Measurements from ENCODE around the gene MMP23B. TPM values are rescaled to one million over a fixed set of nuclear protein-coding genes. Genes with fewer than 3 reads are reported as not detected.

The MMP23B gene
- total and polyA plus RNA-seq, 2 of the 8 experiments (the other 6 are each of a cell fraction or from before 2014, with no cell fraction given), result 9.2 to 14.6 TPM

DNA sequence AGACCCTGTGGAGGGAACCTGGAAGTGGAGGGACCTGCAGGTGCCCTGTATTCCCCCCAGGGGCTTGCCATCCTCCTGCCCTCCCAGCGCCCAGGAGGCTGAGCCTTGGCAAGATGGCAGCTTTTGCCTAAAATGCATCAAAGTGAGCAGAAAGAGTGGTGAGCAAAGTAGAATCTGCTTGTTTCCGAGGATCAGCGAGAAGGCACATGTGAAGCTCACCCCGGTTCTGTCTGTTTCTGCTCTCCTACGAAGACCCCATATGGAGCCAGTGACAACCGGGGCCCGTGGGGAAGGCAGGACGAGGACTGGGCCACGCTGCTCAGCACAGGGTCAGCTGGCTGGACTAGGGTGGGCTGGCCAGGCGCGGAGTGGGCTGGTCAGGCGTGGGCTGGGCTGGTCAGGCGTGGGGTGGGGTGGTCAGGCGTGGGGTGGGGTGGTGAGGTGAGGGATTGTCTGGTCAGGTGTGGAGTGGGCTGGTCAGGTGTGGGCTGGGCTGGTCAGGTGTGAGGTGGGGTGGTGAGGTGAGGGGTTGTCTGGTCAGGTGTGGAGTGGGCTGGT, 26.9 kb upstream of the MMP23B start (continued):
- TF ChIP-seq, protein P1, sequence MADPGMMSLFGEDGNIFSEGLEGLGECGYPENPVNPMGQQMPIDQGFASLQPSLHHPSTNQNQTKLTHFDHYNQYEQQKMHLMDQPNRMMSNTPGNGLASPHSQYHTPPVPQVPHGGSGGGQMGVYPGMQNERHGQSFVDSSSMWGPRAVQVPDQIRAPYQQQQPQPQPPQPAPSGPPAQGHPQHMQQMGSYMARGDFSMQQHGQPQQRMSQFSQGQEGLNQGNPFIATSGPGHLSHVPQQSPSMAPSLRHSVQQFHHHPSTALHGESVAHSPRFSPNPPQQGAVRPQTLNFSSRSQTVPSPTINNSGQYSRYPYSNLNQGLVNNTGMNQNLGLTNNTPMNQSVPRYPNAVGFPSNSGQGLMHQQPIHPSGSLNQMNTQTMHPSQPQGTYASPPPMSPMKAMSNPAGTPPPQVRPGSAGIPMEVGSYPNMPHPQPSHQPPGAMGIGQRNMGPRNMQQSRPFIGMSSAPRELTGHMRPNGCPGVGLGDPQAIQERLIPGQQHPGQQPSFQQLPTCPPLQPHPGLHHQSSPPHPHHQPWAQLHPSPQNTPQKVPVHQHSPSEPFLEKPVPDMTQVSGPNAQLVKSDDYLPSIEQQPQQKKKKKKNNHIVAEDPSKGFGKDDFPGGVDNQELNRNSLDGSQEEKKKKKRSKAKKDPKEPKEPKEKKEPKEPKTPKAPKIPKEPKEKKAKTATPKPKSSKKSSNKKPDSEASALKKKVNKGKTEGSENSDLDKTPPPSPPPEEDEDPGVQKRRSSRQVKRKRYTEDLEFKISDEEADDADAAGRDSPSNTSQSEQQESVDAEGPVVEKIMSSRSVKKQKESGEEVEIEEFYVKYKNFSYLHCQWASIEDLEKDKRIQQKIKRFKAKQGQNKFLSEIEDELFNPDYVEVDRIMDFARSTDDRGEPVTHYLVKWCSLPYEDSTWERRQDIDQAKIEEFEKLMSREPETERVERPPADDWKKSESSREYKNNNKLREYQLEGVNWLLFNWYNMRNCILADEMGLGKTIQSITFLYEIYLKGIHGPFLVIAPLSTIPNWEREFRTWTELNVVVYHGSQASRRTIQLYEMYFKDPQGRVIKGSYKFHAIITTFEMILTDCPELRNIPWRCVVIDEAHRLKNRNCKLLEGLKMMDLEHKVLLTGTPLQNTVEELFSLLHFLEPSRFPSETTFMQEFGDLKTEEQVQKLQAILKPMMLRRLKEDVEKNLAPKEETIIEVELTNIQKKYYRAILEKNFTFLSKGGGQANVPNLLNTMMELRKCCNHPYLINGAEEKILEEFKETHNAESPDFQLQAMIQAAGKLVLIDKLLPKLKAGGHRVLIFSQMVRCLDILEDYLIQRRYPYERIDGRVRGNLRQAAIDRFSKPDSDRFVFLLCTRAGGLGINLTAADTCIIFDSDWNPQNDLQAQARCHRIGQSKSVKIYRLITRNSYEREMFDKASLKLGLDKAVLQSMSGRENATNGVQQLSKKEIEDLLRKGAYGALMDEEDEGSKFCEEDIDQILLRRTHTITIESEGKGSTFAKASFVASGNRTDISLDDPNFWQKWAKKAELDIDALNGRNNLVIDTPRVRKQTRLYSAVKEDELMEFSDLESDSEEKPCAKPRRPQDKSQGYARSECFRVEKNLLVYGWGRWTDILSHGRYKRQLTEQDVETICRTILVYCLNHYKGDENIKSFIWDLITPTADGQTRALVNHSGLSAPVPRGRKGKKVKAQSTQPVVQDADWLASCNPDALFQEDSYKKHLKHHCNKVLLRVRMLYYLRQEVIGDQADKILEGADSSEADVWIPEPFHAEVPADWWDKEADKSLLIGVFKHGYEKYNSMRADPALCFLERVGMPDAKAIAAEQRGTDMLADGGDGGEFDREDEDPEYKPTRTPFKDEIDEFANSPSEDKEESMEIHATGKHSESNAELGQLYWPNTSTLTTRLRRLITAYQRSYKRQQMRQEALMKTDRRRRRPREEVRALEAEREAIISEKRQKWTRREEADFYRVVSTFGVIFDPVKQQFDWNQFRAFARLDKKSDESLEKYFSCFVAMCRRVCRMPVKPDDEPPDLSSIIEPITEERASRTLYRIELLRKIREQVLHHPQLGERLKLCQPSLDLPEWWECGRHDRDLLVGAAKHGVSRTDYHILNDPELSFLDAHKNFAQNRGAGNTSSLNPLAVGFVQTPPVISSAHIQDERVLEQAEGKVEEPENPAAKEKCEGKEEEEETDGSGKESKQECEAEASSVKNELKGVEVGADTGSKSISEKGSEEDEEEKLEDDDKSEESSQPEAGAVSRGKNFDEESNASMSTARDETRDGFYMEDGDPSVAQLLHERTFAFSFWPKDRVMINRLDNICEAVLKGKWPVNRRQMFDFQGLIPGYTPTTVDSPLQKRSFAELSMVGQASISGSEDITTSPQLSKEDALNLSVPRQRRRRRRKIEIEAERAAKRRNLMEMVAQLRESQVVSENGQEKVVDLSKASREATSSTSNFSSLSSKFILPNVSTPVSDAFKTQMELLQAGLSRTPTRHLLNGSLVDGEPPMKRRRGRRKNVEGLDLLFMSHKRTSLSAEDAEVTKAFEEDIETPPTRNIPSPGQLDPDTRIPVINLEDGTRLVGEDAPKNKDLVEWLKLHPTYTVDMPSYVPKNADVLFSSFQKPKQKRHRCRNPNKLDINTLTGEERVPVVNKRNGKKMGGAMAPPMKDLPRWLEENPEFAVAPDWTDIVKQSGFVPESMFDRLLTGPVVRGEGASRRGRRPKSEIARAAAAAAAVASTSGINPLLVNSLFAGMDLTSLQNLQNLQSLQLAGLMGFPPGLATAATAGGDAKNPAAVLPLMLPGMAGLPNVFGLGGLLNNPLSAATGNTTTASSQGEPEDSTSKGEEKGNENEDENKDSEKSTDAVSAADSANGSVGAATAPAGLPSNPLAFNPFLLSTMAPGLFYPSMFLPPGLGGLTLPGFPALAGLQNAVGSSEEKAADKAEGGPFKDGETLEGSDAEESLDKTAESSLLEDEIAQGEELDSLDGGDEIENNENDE (IDR thresholded peaks at IDR 0.05; ENCODE audit: insufficient replicate concordance, low read length), result no peak
- TF ChIP-seq FOSL1 (IDR thresholded peaks at IDR 0.05; ENCODE audit: insufficient read depth, low read depth, low read length) (no peak), KDM1A (IDR thresholded peaks at IDR 0.05; ENCODE audit: borderline replicate concordance, low read length) (no peak), YY1 (IDR thresholded peaks at IDR 0.05; ENCODE audit: low read depth, low read length) (no peak), MAFK (IDR thresholded peaks at IDR 0.05; ENCODE audit: low read depth, low read length) (no peak), HDAC6 (IDR thresholded peaks at IDR 0.05; ENCODE audit: low read depth, low read length) (no peak), CREB1 (IDR thresholded peaks at IDR 0.05) (no peak), TAF7 (optimal IDR thresholded peaks at IDR 0.05; ENCODE audit: borderline replicate concordance, low read depth, low read length) (no peak)
- TF ChIP-seq, protein P2, sequence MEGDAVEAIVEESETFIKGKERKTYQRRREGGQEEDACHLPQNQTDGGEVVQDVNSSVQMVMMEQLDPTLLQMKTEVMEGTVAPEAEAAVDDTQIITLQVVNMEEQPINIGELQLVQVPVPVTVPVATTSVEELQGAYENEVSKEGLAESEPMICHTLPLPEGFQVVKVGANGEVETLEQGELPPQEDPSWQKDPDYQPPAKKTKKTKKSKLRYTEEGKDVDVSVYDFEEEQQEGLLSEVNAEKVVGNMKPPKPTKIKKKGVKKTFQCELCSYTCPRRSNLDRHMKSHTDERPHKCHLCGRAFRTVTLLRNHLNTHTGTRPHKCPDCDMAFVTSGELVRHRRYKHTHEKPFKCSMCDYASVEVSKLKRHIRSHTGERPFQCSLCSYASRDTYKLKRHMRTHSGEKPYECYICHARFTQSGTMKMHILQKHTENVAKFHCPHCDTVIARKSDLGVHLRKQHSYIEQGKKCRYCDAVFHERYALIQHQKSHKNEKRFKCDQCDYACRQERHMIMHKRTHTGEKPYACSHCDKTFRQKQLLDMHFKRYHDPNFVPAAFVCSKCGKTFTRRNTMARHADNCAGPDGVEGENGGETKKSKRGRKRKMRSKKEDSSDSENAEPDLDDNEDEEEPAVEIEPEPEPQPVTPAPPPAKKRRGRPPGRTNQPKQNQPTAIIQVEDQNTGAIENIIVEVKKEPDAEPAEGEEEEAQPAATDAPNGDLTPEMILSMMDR (IDR thresholded peaks at IDR 0.05; ENCODE audit: control extremely low read depth in 1 of 3, insufficient read depth in 1 of 3, low read depth in 1 of 3, low read length in 3 of 3), result no peak
